Measurements from ENCODE around the gene NKAIN2. TPM values are rescaled to one million over a fixed set of nuclear protein-coding genes. Genes with fewer than 3 reads are reported as not detected.

The NKAIN2 gene
- total and polyA plus RNA-seq, 8 donors = 9.5 to 23.4 (median 18.9) TPM; not detected in 2

DNA sequence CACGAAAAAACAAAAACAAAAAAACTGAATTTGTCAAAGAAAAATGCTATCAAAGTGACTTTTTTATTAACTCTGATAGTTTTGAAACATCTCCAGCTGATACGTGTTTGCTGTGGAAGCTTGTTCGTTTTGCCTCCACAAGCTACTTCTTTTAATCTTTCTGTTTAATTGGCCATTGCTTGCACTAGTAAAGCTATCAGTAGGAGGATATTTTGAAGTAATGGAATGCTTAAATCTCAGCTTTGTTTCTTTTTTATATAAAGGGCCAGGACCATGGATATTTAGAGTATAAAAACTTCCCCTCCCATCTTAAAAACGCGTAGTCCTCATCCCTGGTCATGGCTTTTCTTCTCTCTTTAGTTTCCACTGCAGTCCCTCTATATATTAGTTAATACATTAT is 344.0 kb downstream of the NKAIN2 start:
- no peaks in the 10 kb centered on the region for H3K36me3 ChIP-seq
- no peaks in the 10 kb centered on the region for H3K27me3 ChIP-seq
- no peak overlapping the region for H3K27ac ChIP-seq
- intact Hi-C loops (cut with DNase I) = no loop called here
- ATAC-seq = no peak
- H3K9me3 ChIP-seq = no peaks in the 10 kb centered on the region
- no peak for DNase-seq
- no peak overlapping the region for H3K4me3 ChIP-seq
- no peaks in the 10 kb centered on the region for H3K4me1 ChIP-seq
- TF ChIP-seq, protein P1, sequence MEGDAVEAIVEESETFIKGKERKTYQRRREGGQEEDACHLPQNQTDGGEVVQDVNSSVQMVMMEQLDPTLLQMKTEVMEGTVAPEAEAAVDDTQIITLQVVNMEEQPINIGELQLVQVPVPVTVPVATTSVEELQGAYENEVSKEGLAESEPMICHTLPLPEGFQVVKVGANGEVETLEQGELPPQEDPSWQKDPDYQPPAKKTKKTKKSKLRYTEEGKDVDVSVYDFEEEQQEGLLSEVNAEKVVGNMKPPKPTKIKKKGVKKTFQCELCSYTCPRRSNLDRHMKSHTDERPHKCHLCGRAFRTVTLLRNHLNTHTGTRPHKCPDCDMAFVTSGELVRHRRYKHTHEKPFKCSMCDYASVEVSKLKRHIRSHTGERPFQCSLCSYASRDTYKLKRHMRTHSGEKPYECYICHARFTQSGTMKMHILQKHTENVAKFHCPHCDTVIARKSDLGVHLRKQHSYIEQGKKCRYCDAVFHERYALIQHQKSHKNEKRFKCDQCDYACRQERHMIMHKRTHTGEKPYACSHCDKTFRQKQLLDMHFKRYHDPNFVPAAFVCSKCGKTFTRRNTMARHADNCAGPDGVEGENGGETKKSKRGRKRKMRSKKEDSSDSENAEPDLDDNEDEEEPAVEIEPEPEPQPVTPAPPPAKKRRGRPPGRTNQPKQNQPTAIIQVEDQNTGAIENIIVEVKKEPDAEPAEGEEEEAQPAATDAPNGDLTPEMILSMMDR (IDR thresholded peaks at IDR 0.05) = no peak

DNA sequence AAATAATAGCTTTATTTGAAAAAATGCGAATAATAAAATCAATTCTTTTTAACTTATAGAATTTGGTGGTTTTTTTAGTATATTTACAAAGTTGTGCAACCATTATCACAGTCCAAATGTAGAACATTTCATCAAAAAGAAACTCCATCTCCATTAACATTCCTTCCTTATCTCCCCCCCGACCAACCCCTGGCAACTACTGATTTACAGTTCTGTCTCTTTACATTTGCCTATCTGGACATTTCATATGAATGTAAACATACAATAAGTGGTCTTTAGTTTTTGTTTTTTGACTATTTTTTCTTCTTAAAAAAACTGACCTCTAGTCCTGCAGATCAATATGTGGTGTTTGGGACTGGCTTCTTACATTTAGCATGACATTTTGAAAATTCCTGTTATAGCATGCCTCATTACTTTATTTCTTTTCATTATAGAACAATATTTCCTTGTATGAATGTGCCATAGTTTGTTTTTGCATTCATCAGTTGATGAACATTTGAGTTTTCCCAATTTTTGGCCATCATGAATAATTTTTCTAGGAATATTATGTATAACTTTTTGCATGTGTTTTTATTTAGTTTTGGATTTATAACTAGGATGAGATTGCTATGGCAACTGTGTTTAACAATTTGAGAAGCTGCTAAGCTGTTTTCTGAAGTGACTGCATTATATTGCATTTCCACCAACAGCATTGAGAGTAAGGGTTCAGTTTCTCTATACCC is 344.7 kb downstream of the NKAIN2 start:
- Histone ChIP-seq H3K27me3 (no peaks in the 10 kb centered on the region), H3K36me3 (no peaks in the 10 kb centered on the region), H3K27ac (no peak overlapping the region), H3K4me1 (no peaks in the 10 kb centered on the region), H3K9me3 (no peaks in the 10 kb centered on the region), H3K4me3 (no peak overlapping the region)
- no peak for ATAC-seq
- peak in 1 of 4 donors; percentile 31 for DNase-seq
- TF ChIP-seq, protein P1 (IDR thresholded peaks at IDR 0.05) = no peak
- intact Hi-C loops (cut with DNase I) = no loop called here

DNA sequence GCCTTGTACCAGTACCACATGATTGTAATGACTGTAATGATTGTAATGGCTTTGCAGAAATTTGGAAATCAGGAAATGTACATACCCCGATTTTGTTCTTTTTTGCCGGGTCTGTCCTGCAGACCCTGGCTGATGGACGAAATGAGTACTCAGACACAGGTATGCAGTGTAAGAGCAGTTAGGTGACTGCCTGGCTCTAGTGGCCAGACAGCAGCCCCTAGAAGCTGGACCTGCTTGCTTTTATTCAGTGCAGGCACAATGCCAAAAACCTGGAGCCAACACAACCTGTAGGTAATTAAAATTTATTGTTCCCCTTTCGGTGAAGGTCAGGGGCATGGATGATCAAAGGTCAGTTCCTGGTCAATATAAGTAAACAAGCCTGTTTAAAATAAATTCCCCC is 346.0 kb downstream of the NKAIN2 start:
- Histone ChIP-seq H3K9me3 (no peaks in the 10 kb centered on the region), H3K36me3 (no peaks in the 10 kb centered on the region), H3K27ac (no peak overlapping the region), H3K4me1 (no peaks in the 10 kb centered on the region), H3K27me3 (no peaks in the 10 kb centered on the region), H3K4me3 (no peak overlapping the region)
- no peak for DNase-seq
- intact Hi-C loops (cut with DNase I) = no loop called here
- ATAC-seq = no peak
- TF ChIP-seq, protein P1 (IDR thresholded peaks at IDR 0.05) = no peak

DNA sequence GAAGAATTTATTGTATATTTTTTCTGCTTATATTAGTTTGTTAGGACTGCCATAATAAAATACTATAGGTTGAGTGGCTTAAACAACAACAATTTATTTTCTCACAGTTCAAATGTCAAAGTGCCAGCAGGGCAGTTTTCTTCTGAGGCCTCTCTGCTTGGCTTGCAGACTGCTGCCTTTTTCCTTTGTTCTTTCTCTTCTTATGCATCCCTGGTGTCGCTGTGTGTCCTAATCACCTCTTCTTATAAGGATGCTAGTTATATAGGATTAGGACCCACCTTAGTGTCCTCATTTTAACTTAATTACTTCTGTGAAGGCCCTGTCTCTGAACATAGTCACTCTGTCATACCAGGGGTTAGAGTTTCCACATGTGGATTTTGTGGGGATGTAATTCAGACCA is 354.4 kb downstream of the NKAIN2 start:
- no peak for ATAC-seq
- Histone ChIP-seq H3K27ac (no peak overlapping the region), H3K9me3 (no peaks in the 10 kb centered on the region), H3K36me3 (no peaks in the 10 kb centered on the region), H3K4me3 (no peak overlapping the region), H3K27me3 (no peaks in the 10 kb centered on the region), H3K4me1 (no peaks in the 10 kb centered on the region)
- intact Hi-C loops (cut with DNase I) = no loop called here
- TF ChIP-seq, protein P1 (IDR thresholded peaks at IDR 0.05) = no peak
- no peak for DNase-seq

GRCh38 chr6:124163676-124164075 is 360.0 kb downstream of the NKAIN2 start:
- intact Hi-C loops (cut with DNase I) = no loop called here
- DNase-seq (no peak), ATAC-seq (no peak)
- TF ChIP-seq, protein P1 (IDR thresholded peaks at IDR 0.05) = no peak
- H3K27ac ChIP-seq = no peak overlapping the region
- no peaks in the 10 kb centered on the region for H3K36me3 ChIP-seq
- H3K4me1 ChIP-seq = no peaks in the 10 kb centered on the region
- no peaks in the 10 kb centered on the region for H3K9me3 ChIP-seq
- no peak overlapping the region for H3K4me3 ChIP-seq
- H3K27me3 ChIP-seq = no peaks in the 10 kb centered on the region
